A673 (cell line): ENCODE results near the gene MARCO. TPM values are rescaled to one million over a fixed set of nuclear protein-coding genes. Genes with fewer than 3 reads are reported as not detected.
"Not testable (repeated sequence)": the region's sequence is repeated elsewhere in the genome, so short reads cannot be mapped to it uniquely, and the experiment has no call there.

Experiments
- BruUV-seq: library from RNA; stranded (reverse); fragments of 400-500 nt; replicated peaks from 2 replicates; lab custom pipeline; 2021; lab: Mats Ljungman, UMichigan
- CTCF ChIA-PET: fragments of 300-600 bp; sonication (Branson Sonifier 250); formaldehyde crosslinking; loops from one replicate; lab custom pipeline; 2022; ENCODE audit warnings: antibody characterized with exemption; lab: Charles Lee
- POLR2A ChIA-PET: fragments of 300-600 bp; sonication (Branson Sonifier 250); formaldehyde crosslinking; loops from one replicate; lab custom pipeline; 2022; ENCODE audit warnings: antibody characterized with exemption; ENCODE audit not compliant: low non-redundant PET; lab: Charles Lee
- DNase-seq: peaks from one replicate; pipeline ENCODE4 v3.0.0-alpha.2; 2015; ENCODE audit warnings: low spot score
- H3K27ac ChIP-seq: fragments of 200-600 bp; sonication (generic); 2 replicates; pipeline ENCODE4 v1.5.1; 2016; ENCODE audit warnings: mixed run types, low read depth, mild to moderate bottlenecking, mixed read lengths, antibody characterized with exemption, low read length; ENCODE audit not compliant: poor library complexity, severe bottlenecking
- H3K27me3 ChIP-seq: fragments of 200-600 bp; sonication (generic); replicated peaks from 2 replicates; pipeline ENCODE4 v1.6.1; 2017; ENCODE audit warnings: mixed run types, low read depth, mild to moderate bottlenecking, mixed read lengths, antibody characterized with exemption, low read length; ENCODE audit not compliant: insufficient read depth, poor library complexity
- H3K36me3 ChIP-seq: fragments of 200-600 bp; sonication (generic); 2 replicates; pipeline ENCODE4 v1.6.1; 2016; ENCODE audit warnings: mixed run types, mild to moderate bottlenecking, mixed read lengths, antibody characterized with exemption, low read length; ENCODE audit not compliant: insufficient read depth, poor library complexity, severe bottlenecking
- H3K4me1 ChIP-seq: fragments of 200-600 bp; sonication (generic); 2 replicates; pipeline ENCODE4 v1.6.1; 2017; ENCODE audit warnings: mixed run types, mild to moderate bottlenecking, mixed read lengths, antibody characterized with exemption, low read length; ENCODE audit not compliant: insufficient read depth, poor library complexity, severe bottlenecking
- H3K4me3 ChIP-seq: fragments of 200-600 bp; sonication (generic); 2 replicates; pipeline ENCODE4 v1.5.1; 2016; ENCODE audit warnings: low read depth, mixed run types, mild to moderate bottlenecking, mixed read lengths, low read length; ENCODE audit not compliant: poor library complexity, severe bottlenecking
- H3K9me3 ChIP-seq: fragments of 200-600 bp; sonication (generic); 2 replicates; pipeline ENCODE4 v1.6.1; 2016; ENCODE audit warnings: mixed run types, low read depth, mild to moderate bottlenecking, mixed read lengths, antibody characterized with exemption, low read length; ENCODE audit not compliant: poor library complexity, severe bottlenecking
- CTCF ChIP-seq: fragments of 300-800, 200-600 bp; sonication (generic); conservative IDR thresholded peaks from 2 replicates; pipeline ENCODE4 v1.5.1; 2017; ENCODE audit warnings: low read depth, mild to moderate bottlenecking, antibody characterized with exemption, low read length, moderate library complexity, mixed read lengths
- EZH2 ChIP-seq: fragments of 200-600 bp; sonication (generic); IDR thresholded peaks from 2 replicates; pipeline ENCODE4 v1.6.1; 2017; ENCODE audit warnings: borderline replicate concordance, low read depth, mild to moderate bottlenecking, mixed read lengths, antibody characterized with exemption, low read length; ENCODE audit not compliant: poor library complexity, severe bottlenecking
- intact Hi-C: fragments of 100-400 bp; cut with micrococcal nuclease; formaldehyde crosslinking; loops from one replicate; pipeline ENCODE4 v1.10.0; 2022; ENCODE audit not compliant: unreplicated experiment
- total RNA-seq: library from RNA; stranded (reverse); gene quantifications from 2 replicates; pipeline ENCODE4 v1.2.3, GENCODE V29; 2021

Gene MARCO
- total RNA-seq, 1 experiment from 2014 or later: not detected

- H3K27me3 ChIP-seq: peaks cover 4% of the 10 kb centered on the region
- no peaks in the 10 kb centered on the region for H3K36me3 ChIP-seq
- H3K4me1 ChIP-seq: no peaks in the 10 kb centered on the region
- H3K4me3 ChIP-seq: no peak overlapping the region
- ChIA-PET CTCF (no interaction called here), POLR2A (no interaction called here)
- TF ChIP-seq EZH2 (no peak), CTCF (no peak)
- BruUV-seq: no TSS peak
- intact Hi-C loops: no loop called here
- DNase-seq: no peak
- H3K9me3 ChIP-seq: no peaks in the 10 kb centered on the region
- H3K27ac ChIP-seq: no peak overlapping the region
Observed at GRCh38 chr2:118945881-118946280, 3.9 kb downstream of the MARCO start.

- POLR2A ChIA-PET, H3K9me3 ChIP-seq, intact Hi-C loops, H3K4me3 ChIP-seq, H3K36me3 ChIP-seq, H3K4me1 ChIP-seq, BruUV-seq, CTCF ChIA-PET, H3K27me3 ChIP-seq, H3K27ac ChIP-seq, DNase-seq: not testable (repeated sequence)
Observed at GRCh38 chr2:118948266-118948665, 6.3 kb downstream of the MARCO start.

GRCh38 chr2:118954297-118955060, 12.5 kb downstream of the MARCO start:
- CTCF ChIA-PET: no interaction called here
- H3K36me3 ChIP-seq: no peaks in the 10 kb centered on the region

More at GRCh38 chr2:118954297-118955060, 12.5 kb downstream of the MARCO start:
- intact Hi-C loops: no loop called here
- DNase-seq: no peak
- TF ChIP-seq CTCF (no peak), EZH2 (no peak)
- BruUV-seq: no TSS peak
- Histone ChIP-seq H3K4me1 (no peaks in the 10 kb centered on the region), H3K9me3 (no peaks in the 10 kb centered on the region), H3K27ac (no peak overlapping the region), H3K27me3 (no peaks in the 10 kb centered on the region), H3K4me3 (no peak overlapping the region)
- POLR2A ChIA-PET: no interaction called here
